ENCODE measurements around the gene GRIN2A.
"Not testable (repeated sequence)": the region's sequence is repeated elsewhere in the genome, so short reads cannot be mapped to it uniquely, and the experiment has no call there.

Gene GRIN2A

DNA sequence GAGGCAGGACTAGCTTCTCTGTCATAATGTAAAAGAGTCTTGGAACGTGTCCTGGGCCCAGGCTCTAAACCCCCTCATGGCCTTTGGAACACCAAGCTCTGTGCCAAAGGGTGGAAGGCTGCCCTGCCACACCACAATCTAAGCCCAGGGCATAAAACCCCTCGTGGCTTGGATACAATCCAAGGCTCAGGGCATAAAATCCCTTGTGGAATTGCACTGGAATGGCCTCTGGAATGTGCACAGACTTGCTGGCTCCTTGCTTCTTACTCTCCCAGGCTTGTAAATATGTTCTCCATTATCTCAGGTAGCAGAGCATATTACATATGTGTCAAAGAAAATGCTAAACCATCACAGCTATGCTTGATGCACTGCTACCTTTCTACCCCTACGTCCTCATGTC lies 306.2 kb downstream of the GRIN2A start:
- in situ Hi-C loops (cut with MboI; ENCODE audit: low sequenced_read_pairs): not testable (repeated sequence)

GRCh38 chr16:9874219-9874618 lies 308.0 kb downstream of the GRIN2A start:
- in situ Hi-C loops (cut with MboI; ENCODE audit: low sequenced_read_pairs): no loop called here

DNA sequence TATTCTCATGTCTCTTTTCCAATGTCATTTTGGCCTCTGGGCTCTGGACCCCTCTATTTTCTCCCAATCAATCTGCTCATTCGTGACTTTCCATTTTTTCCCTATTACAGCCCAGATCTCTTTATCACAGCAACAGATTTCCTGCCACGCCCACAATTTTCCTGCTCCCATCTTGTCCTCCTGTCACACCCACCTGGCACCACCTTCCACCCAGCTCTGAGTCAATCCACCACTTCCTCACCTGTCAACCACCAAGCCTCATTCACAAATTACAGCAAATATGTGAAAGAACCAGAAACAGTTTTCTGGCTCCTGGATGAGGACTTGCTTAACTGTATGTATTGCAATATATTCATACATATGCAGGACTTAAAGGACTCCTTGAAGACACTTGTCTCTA lies 311.3 kb downstream of the GRIN2A start:
- in situ Hi-C loops (cut with MboI; ENCODE audit: low sequenced_read_pairs): no loop called here

DNA sequence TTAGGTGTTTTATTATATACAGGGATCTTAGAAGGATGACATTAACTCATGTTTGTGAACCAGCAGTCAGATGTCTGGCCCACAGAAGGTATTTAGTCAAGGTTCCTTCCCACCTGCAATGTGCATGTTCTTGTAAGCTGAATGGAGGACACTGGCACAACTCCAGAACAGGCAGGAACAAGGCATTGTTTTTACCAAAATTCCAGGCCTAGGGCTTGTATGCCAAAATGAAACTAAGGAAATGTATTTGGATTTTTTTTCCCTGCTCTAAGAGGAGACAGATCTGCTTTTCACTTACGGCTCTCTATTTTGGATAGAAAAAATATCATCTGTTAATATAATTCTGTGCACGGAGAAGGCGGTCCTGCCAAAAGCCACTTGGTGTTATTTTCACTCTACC lies 312.5 kb downstream of the GRIN2A start:
- in situ Hi-C loops (cut with MboI; ENCODE audit: low sequenced_read_pairs): no loop called here

DNA sequence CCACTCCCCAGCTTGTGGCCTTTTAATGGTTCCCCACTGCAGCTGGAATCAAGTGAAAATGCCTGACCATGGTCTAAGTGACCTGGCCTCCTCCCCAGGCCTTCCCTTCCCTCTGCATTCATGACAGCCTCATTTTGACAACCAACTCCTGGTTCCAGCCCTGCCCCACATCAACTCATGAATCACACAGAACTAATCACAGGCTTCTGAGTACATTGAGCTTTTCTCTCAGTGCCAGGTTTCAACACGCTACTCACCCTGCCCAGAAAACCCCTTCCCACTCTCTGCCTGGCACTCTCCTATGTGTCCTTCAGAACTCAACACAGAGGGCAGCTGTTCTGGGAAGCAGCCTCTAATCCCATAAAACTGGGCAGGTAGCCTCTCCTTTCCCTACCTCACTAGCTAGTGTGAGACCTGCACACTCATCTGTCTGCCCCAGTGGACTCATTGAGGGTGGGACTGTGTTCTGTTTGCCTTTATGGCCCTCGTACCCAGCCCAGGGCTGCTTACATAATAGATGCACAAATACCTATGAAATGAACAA lies 313.6 kb downstream of the GRIN2A start:
- in situ Hi-C loops (cut with MboI; ENCODE audit: low sequenced_read_pairs): no loop called here

GRCh38 chr16:9867176-9867575 lies 315.1 kb downstream of the GRIN2A start:
- in situ Hi-C loops (cut with MboI; ENCODE audit: low sequenced_read_pairs): no loop called here

DNA sequence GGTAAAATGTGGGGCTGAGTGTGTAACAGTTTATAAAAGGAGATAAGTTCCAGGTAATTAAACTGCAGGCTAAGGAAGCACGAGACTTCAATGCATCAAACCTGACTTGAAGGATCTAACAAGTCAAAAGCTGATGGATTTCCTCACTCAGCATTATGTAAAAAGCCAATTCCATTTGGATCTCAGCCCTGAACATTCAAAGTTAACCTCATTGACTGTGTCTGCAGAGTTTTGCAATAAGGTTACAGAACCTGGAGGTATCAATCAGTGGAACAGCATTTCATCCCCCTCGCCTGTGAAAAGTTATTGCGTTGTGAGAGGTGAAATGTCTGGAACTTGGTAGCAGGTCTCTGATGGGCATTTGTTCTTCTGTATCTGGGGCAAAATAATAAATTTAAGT lies 317.8 kb downstream of the GRIN2A start:
- in situ Hi-C loops (cut with MboI; ENCODE audit: low sequenced_read_pairs): no loop called here

GRCh38 chr16:9862327-9862726 lies 319.9 kb downstream of the GRIN2A start:
- in situ Hi-C loops (cut with MboI; ENCODE audit: low sequenced_read_pairs): no loop called here

DNA sequence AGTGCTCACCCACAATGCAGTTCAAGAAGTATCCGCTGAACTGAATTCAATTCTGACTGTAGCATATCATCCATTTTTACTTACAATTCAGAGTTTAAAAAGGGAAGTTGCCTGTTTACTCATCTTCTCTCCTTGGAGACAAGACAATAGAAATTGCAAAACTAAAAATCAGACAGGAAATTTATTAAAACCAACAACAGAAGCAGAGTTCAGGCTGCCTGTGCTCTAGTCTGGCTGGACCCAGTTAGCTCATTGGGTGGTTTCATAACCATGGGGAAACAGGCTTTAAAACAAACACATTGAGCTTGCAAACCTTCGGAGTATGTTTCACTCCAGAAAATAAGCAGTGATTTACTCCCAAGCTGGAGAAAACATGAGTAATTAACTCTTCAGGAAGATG lies 321.4 kb downstream of the GRIN2A start:
- in situ Hi-C loops (cut with MboI; ENCODE audit: low sequenced_read_pairs): no loop called here

DNA sequence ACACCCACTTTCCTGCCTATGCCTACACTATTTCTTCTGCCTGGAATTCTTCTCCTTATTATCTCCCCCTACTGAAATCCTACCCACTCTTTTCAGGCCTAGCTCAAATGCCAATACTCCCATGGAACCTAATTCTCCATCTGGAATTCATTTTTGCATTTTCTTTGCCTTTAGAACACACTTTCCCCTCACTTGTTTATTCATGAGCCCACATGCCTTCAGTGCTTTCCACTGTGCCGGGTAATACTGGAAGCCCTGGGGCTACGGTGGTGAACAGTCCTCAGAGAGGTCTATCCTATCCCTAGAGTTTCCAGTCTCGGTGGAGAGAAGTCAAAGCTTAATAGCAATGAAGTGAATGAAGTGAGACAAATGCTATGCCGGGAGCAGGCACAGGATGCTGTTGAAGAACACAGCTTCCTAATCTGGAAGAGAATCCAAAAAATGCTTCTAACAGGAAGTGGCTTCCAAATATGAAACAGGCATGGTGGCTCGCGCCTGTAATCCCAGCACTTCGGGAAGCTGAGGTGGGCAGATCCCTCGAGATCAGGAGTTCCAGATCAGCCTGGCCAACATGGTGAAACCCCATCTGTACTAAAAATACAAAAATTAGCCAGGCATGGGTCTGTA lies 322.4 kb downstream of the GRIN2A start:
- in situ Hi-C loops (cut with MboI; ENCODE audit: low sequenced_read_pairs): no loop called here

GRCh38 chr16:9854675-9855074 lies 327.6 kb downstream of the GRIN2A start:
- in situ Hi-C loops (cut with MboI; ENCODE audit: low sequenced_read_pairs): no loop called here

DNA sequence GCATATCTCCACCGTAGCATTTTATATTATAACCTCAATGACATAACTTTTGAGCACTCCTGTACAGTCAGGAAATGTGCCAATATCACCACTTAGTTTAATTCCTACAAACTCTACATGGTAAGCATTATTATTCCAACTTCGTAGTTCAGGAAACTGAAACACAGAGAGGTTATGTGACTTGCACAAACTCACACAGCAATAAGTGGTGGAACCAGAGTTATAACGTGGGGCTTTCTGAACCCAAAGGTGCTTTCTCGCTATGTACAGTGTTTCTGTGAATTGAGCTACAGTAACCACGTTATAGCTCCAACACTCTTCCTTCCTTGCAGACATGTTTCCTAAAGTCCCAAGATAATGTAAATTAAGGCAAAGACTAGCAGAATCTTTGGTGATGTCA lies 330.2 kb downstream of the GRIN2A start:
- in situ Hi-C loops (cut with MboI; ENCODE audit: low sequenced_read_pairs): no loop called here

DNA sequence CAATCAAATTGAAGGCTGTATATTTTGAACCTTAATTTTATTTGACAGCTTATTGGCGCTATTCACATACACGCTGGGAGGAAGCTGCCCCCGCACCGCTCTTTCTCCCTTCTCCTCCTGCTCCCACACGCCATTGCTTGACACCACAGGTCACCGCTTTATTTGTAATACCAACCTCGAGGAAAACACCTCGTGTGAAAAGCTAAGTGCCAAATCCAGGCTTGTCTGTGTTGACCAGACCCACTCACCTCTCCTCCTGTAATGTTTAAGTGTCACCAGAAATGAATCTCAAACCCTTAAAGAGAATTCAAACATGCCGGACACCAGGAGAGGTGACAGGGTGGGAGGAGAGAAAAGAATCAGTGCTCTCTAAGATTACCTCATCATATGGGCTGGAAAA lies 331.4 kb downstream of the GRIN2A start:
- in situ Hi-C loops (cut with MboI; ENCODE audit: low sequenced_read_pairs): no loop called here

DNA sequence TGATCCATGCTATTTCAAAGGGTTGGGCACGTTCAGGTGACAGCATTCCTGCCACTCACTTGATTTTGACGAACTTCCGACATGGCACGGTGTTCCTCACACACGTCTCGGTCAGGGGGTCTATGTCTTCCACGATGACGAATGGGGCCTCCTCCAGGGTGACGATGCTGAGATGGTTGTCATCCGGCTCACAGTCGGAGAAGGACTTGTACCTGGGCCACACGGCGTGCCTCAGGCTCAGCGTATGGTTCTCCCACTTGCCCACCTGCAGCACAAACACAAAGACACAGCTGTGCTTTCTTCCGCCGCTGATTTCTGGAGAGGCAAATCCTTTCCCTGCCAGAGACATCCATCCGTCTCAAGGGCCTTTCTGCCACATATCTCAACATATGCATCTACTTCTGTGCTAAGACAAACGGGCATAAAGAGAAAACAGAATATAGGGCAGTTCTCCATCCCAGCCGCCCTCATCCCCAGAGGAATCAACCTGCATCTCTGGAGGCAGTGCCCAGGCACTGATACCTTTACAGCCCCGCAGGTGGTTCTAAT lies 332.5 kb downstream of the GRIN2A start:
- in situ Hi-C loops (cut with MboI; ENCODE audit: low sequenced_read_pairs): no loop called here

DNA sequence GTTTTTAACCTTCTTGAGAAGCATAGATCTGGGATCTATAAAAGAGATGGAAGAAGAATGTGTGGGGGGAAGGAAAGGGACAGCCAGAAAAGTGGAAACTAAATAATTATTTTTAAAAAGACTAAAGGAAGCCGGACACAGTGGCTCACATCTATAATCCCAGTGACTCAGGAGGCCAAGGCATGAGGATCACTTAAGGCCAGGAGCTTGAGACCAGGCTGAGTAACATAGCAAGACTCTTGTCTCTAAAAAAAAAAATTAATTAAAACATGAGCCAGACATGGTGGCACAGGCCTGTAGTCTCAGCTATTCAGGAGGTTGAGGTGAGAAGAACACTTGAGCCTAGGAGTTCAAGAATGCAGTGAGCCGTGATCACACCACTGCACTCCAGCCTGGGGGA lies 335.1 kb downstream of the GRIN2A start:
- in situ Hi-C loops (cut with MboI; ENCODE audit: low sequenced_read_pairs): no loop called here

DNA sequence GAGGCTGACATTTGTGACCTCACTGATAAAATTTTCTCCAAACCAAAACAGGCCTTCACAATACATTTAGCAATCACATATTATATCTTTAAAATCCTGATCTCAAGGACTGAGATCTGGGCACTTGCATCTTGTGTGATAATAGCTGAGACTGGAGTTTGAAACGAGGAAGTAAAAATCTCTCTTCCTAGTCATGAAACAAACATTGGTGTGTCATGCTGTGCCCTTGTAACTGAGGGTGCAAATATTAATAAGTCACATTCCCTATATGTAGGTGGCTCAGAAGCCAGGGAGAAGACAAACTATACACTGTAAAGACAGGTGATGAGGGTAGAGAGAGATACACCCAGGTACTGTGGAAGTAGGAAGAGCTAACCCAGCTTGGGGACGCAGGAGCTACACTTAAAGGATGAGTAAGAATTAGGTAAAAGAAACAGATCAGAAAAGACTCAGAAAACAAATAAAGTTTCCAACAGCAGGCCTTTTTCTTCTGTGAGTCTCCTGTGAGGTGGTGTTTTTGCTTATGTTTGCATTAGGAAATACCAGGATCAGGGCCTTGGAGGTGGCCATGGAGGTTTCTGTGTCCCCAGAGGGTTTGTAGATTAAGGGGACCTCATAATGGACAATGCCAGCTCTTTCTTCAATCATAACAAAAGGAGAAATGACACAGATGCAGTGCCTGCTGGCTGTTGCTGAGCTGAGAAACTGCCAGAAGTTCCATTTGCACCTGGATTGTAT lies 335.7 kb downstream of the GRIN2A start:
- in situ Hi-C loops (cut with MboI; ENCODE audit: low sequenced_read_pairs): no loop called here

- in situ Hi-C loops (cut with MboI; ENCODE audit: low sequenced_read_pairs): no loop called here
These were observed 336.4 kb downstream of the GRIN2A start for GRCh38 chr16:9845661-9846361.

- in situ Hi-C loops (cut with MboI; ENCODE audit: low sequenced_read_pairs): no loop called here
These were observed 337.9 kb downstream of the GRIN2A start for GRCh38 chr16:9844361-9844760.

GRCh38 chr16:9843424-9844018 lies 338.7 kb downstream of the GRIN2A start:
- in situ Hi-C loops (cut with MboI; ENCODE audit: low sequenced_read_pairs): no loop called here

- in situ Hi-C loops (cut with MboI; ENCODE audit: low sequenced_read_pairs): no loop called here
These were observed 341.2 kb downstream of the GRIN2A start for GRCh38 chr16:9840761-9841665.

Measured in HL-60/S4 treated with retinoic acid at 250 ng/mL for 4 days and 3 days (cell line).